Adrenal gland (tissue), 5 donors: Measurements from ENCODE around the gene HEATR5B.

ENCODE experiments used
- POLR2A ChIP-seq, 2 donors: fragments of 450-650 bp; IDR thresholded peaks; one replicate each; pipeline ENCODE4 v1.6.1; 2017; ENCODE audit warnings: antibody characterized with exemption in 2 of 2, mild to moderate bottlenecking in 2 of 2, moderate library complexity in 1 of 2
- TF ChIP-seq, protein P1 (sequence below), 6 experiments: fragments of 450-650 bp in 4 of 6; fragments of 200-600 bp in 2 of 6; sonication (generic) in 1 of 6; IDR thresholded peaks; 1 replicate in 5 of 6; 2 replicates in 1 of 6; pipeline versions ENCODE4 v1.5.1 to v1.8.0; 2016 to 2021; ENCODE audit warnings: antibody characterized with exemption in 6 of 6, mild to moderate bottlenecking in 2 of 6, moderate library complexity in 1 of 6
- donor health status: DM: no; HTN: no; CAD: no.

- TF ChIP-seq, protein P1, sequence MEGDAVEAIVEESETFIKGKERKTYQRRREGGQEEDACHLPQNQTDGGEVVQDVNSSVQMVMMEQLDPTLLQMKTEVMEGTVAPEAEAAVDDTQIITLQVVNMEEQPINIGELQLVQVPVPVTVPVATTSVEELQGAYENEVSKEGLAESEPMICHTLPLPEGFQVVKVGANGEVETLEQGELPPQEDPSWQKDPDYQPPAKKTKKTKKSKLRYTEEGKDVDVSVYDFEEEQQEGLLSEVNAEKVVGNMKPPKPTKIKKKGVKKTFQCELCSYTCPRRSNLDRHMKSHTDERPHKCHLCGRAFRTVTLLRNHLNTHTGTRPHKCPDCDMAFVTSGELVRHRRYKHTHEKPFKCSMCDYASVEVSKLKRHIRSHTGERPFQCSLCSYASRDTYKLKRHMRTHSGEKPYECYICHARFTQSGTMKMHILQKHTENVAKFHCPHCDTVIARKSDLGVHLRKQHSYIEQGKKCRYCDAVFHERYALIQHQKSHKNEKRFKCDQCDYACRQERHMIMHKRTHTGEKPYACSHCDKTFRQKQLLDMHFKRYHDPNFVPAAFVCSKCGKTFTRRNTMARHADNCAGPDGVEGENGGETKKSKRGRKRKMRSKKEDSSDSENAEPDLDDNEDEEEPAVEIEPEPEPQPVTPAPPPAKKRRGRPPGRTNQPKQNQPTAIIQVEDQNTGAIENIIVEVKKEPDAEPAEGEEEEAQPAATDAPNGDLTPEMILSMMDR (IDR thresholded peaks at IDR 0.05), result no peak
- TF ChIP-seq POLR2A (IDR thresholded peaks at IDR 0.05), result no peak
Measured at GRCh38 chr2:36941867-36942266, 142.3 kb downstream of the HEATR5B start.
